ENCODE measurements around the gene ERC2. TPM values are rescaled to one million over a fixed set of nuclear protein-coding genes. Genes with fewer than 3 reads are reported as not detected.

The ERC2 gene
- total and polyA plus RNA-seq, 2 donors (not counting 3 experiments of a cell fraction or from before 2014, with no cell fraction given): 5.6 to 15.5 TPM

GRCh38 chr3:55521064-55521737 is 947.1 kb downstream of the ERC2 start:
- no peaks in the 10 kb centered on the region for H4K20me1 ChIP-seq (replicated peaks; ENCODE audit: control insufficient read depth, extremely low read depth, insufficient read depth, low read length)
- no peaks in the 10 kb centered on the region for H3K79me2 ChIP-seq (ENCODE audit: control insufficient read depth, insufficient read depth, low read length)
- H3K4me1 ChIP-seq (ENCODE audit: control insufficient read depth, extremely low read depth, insufficient read depth, low read length): no peaks in the 10 kb centered on the region
- dilution Hi-C loops (cut with MboI; ENCODE audit: extremely low pct_ligation_motif_present, low sequenced_read_pairs) (no loop called here), intact Hi-C loops (cut with micrococcal nuclease) (no loop called here)
- DNase-seq (ENCODE audit: low read depth, low spot score) (no peak), FAIRE-seq (no peak)
- no peak overlapping the region for H3K9ac ChIP-seq (replicated peaks; ENCODE audit: extremely low read depth, insufficient read depth, low read length)
- H2AFZ ChIP-seq (ENCODE audit: low read depth, low read length): no peak overlapping the region
- ChIA-PET POLR2A (interaction anchor here (0.7 kb wide), 1 partner anchor 16 kb away, joined by 3 read pairs; no protein-coding TSS in a partner anchor), CTCF (no interaction called here)
- no peak overlapping the region for H3K4me2 ChIP-seq (ENCODE audit: insufficient read depth, low read length)
- BruUV-seq (replicated peaks): no TSS peak
- H3K4me3 ChIP-seq (replicated peaks in 1 of 3; ENCODE audit: insufficient read depth in 1 of 3, low read depth in 1 of 3, low read length in 3 of 3): no peak overlapping the region
- no peaks in the 10 kb centered on the region for H3K9me1 ChIP-seq (replicated peaks; ENCODE audit: control insufficient read depth, extremely low read depth, insufficient read depth, low read length)
- TF ChIP-seq MAX (IDR thresholded peaks at IDR 0.05; ENCODE audit: insufficient read depth, insufficient read length) (no peak), POLR2A (IDR thresholded peaks at IDR 0.05; ENCODE audit: low read depth, low read length) (no peak), FOS (IDR thresholded peaks at IDR 0.05; ENCODE audit: borderline replicate concordance, insufficient read depth, low read length) (no peak)
- no peaks in the 10 kb centered on the region for H3K36me3 ChIP-seq (ENCODE audit: control insufficient read depth in 2 of 2, extremely low read depth in 1 of 2, insufficient read depth in 2 of 2, low read length in 2 of 2)
- no peaks in the 10 kb centered on the region for H3K27me3 ChIP-seq (ENCODE audit: control insufficient read depth in 2 of 2, insufficient read depth in 2 of 2, low read length in 2 of 2)
- H3K27ac ChIP-seq (ENCODE audit: insufficient read depth, low read depth, low read length): no peak overlapping the region
- no peaks in the 10 kb centered on the region for H3K9me3 ChIP-seq (replicated peaks; ENCODE audit: control insufficient read depth, insufficient read depth, low read length)

- intact Hi-C loops (cut with micrococcal nuclease) (no loop called here), dilution Hi-C loops (cut with MboI; ENCODE audit: extremely low pct_ligation_motif_present, low sequenced_read_pairs) (no loop called here)
- Histone ChIP-seq H3K27me3 (ENCODE audit: control insufficient read depth in 2 of 2, insufficient read depth in 2 of 2, low read length in 2 of 2) (no peaks in the 10 kb centered on the region), H3K9ac (replicated peaks; ENCODE audit: extremely low read depth, insufficient read depth, low read length) (no peak overlapping the region), H3K27ac (ENCODE audit: insufficient read depth, low read depth, low read length) (no peak overlapping the region), H3K9me3 (replicated peaks; ENCODE audit: control insufficient read depth, insufficient read depth, low read length) (no peaks in the 10 kb centered on the region), H4K20me1 (replicated peaks; ENCODE audit: control insufficient read depth, extremely low read depth, insufficient read depth, low read length) (no peaks in the 10 kb centered on the region), H3K9me1 (replicated peaks; ENCODE audit: control insufficient read depth, extremely low read depth, insufficient read depth, low read length) (no peaks in the 10 kb centered on the region), H3K36me3 (ENCODE audit: control insufficient read depth in 2 of 2, extremely low read depth in 1 of 2, insufficient read depth in 2 of 2, low read length in 2 of 2) (no peaks in the 10 kb centered on the region), H3K79me2 (ENCODE audit: control insufficient read depth, insufficient read depth, low read length) (no peaks in the 10 kb centered on the region), H3K4me3 (replicated peaks in 1 of 3; ENCODE audit: insufficient read depth in 1 of 3, low read depth in 1 of 3, low read length in 3 of 3) (no peak overlapping the region), H3K4me1 (ENCODE audit: control insufficient read depth, extremely low read depth, insufficient read depth, low read length) (no peaks in the 10 kb centered on the region), H3K4me2 (ENCODE audit: insufficient read depth, low read length) (no peak overlapping the region), H2AFZ (ENCODE audit: low read depth, low read length) (no peak overlapping the region)
- BruUV-seq (replicated peaks): no TSS peak
- ChIA-PET POLR2A (no interaction called here), CTCF (no interaction called here)
- DNase-seq (ENCODE audit: low read depth, low spot score) (no peak), FAIRE-seq (no peak)
- TF ChIP-seq MAX (IDR thresholded peaks at IDR 0.05; ENCODE audit: insufficient read depth, insufficient read length): no peak
- no peak for TF ChIP-seq JUN (IDR thresholded peaks at IDR 0.05; ENCODE audit: borderline replicate concordance, insufficient read depth, insufficient read length, low read depth)
- TF ChIP-seq MYC (IDR thresholded peaks at IDR 0.05; ENCODE audit: low read depth, low read length): no peak
- TF ChIP-seq CTCF (IDR thresholded peaks at IDR 0.05; ENCODE audit: extremely low read depth in 1 of 2, insufficient read depth in 1 of 2, low read depth in 1 of 2, low read length in 2 of 2): no peak
- TF ChIP-seq POLR2A (IDR thresholded peaks at IDR 0.05; ENCODE audit: low read depth, low read length): no peak
- no peak for TF ChIP-seq FOS (IDR thresholded peaks at IDR 0.05; ENCODE audit: borderline replicate concordance, insufficient read depth, low read length)
- no peak for TF ChIP-seq EZH2 (IDR thresholded peaks at IDR 0.05; ENCODE audit: borderline replicate concordance, low read depth, low read length, severe bottlenecking)
These were observed 949.2 kb downstream of the ERC2 start for GRCh38 chr3:55519019-55519418.
